ENCODE results near the gene KRTAP24-1. TPM values are rescaled to one million over a fixed set of nuclear protein-coding genes. Genes with fewer than 3 reads are reported as not detected.

The KRTAP24-1 gene
- total RNA-seq, 1 experiment from 2014 or later, result not detected

DNA sequence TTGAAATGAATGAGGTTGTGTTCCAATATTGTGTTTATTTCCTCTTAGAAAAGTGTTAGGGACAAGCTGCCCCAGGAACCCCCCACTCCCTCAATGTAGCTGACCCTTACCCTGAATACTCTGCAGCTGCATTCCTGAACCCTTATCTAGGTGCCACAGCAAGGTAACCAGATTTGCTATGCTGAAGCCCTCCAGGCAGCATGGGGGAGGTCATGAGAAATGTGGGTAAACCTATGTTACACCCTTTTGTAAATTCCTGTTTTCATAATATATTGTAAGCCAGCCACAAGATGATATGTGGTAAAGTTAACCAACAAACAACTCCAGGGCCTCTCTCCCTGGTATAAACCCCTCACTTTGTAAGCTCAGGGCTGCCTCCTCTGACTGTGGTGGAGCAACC is 39.1 kb downstream of the KRTAP24-1 start:
- no peak overlapping the region for H3T11ph ChIP-seq (ENCODE audit: low read length)
- H3K27ac Mint-ChIP-seq, result no peak overlapping the region
- H4K8ac ChIP-seq (replicated peaks; ENCODE audit: insufficient read length, low read depth, low read length), result no peak overlapping the region
- no peak overlapping the region for H3K56ac ChIP-seq (ENCODE audit: insufficient read length, low read depth, low read length)
- H4K5ac ChIP-seq (ENCODE audit: insufficient read length, low read depth, low read length), result no peak overlapping the region
- H2AK5ac ChIP-seq (ENCODE audit: insufficient read length, low read length), result no peak overlapping the region
- H3K4me1 Mint-ChIP-seq, result no peaks in the 10 kb centered on the region; a peak in 1 of 4 replicates
- no peaks in the 10 kb centered on the region for H3K79me2 ChIP-seq (ENCODE audit: insufficient read depth, low read length)
- H2BK5ac ChIP-seq (ENCODE audit: insufficient read length, low read length), result no peak overlapping the region
- no peaks in the 10 kb centered on the region for H3K36me3 Mint-ChIP-seq (ENCODE audit: insufficient read depth in 1 of 3, low read depth in 3 of 3)
- H3K27me3 ChIP-seq (ENCODE audit: insufficient read depth, low read length), result no peaks in the 10 kb centered on the region
- no peak overlapping the region for H4K91ac ChIP-seq (ENCODE audit: insufficient read length, low read depth, low read length)
- no peak overlapping the region for H3K14ac ChIP-seq (ENCODE audit: insufficient read depth, low read length)
- H3K23ac ChIP-seq (ENCODE audit: insufficient read length, low read depth, low read length), result no peak overlapping the region
- no peak overlapping the region for H3K27ac ChIP-seq (ENCODE audit: insufficient read length, low read depth, low read length)
- H3K18ac ChIP-seq (ENCODE audit: insufficient read length, low read depth, low read length), result no peak overlapping the region
- H3K23me2 ChIP-seq (ENCODE audit: insufficient read length, low read depth, low read length, poor library complexity, severe bottlenecking), result no peaks in the 10 kb centered on the region
- no peaks in the 10 kb centered on the region for H3K79me1 ChIP-seq (ENCODE audit: insufficient read depth, low read depth, low read length, poor library complexity, severe bottlenecking)
- TF ChIP-seq, protein P1, sequence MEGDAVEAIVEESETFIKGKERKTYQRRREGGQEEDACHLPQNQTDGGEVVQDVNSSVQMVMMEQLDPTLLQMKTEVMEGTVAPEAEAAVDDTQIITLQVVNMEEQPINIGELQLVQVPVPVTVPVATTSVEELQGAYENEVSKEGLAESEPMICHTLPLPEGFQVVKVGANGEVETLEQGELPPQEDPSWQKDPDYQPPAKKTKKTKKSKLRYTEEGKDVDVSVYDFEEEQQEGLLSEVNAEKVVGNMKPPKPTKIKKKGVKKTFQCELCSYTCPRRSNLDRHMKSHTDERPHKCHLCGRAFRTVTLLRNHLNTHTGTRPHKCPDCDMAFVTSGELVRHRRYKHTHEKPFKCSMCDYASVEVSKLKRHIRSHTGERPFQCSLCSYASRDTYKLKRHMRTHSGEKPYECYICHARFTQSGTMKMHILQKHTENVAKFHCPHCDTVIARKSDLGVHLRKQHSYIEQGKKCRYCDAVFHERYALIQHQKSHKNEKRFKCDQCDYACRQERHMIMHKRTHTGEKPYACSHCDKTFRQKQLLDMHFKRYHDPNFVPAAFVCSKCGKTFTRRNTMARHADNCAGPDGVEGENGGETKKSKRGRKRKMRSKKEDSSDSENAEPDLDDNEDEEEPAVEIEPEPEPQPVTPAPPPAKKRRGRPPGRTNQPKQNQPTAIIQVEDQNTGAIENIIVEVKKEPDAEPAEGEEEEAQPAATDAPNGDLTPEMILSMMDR (conservative IDR thresholded peaks at IDR 0.05), result no peak
- H3K4me3 Mint-ChIP-seq, result no peak overlapping the region
- no peaks in the 10 kb centered on the region for H3K4me1 ChIP-seq (ENCODE audit: insufficient read depth, low read length)
- H2AFZ ChIP-seq (ENCODE audit: low read length), result no peak overlapping the region
- H4K20me1 ChIP-seq (ENCODE audit: control insufficient read depth, insufficient read depth, insufficient read length), result no peaks in the 10 kb centered on the region
- H2BK15ac ChIP-seq (ENCODE audit: low read depth, low read length), result no peak overlapping the region
- no peak overlapping the region for H3K4me2 ChIP-seq (ENCODE audit: insufficient read depth, insufficient read length, low read length)
- no peaks in the 10 kb centered on the region for H3K9me3 Mint-ChIP-seq
- no peak overlapping the region for H2BK20ac ChIP-seq (ENCODE audit: low read depth, low read length, poor library complexity, severe bottlenecking)
- H2BK12ac ChIP-seq (ENCODE audit: insufficient read length, low read depth, low read length), result no peak overlapping the region
- no peaks in the 10 kb centered on the region for H3K9me3 ChIP-seq (ENCODE audit: control insufficient read depth, low read depth, low read length)
- H3K4ac ChIP-seq (ENCODE audit: low read depth, low read length), result no peak overlapping the region
- no peak for DNase-seq
- no peak overlapping the region for H3K9ac ChIP-seq (ENCODE audit: extremely low read depth, insufficient read length, low read length)
- H3K27me3 Mint-ChIP-seq (ENCODE audit: low read depth), result no peaks in the 10 kb centered on the region
- H2BK120ac ChIP-seq (ENCODE audit: low read depth, low read length, poor library complexity, severe bottlenecking), result no peak overlapping the region
